CD14-positive monocyte (primary cell): ENCODE measurements around the gene CFHR4. TPM values are rescaled to one million over a fixed set of nuclear protein-coding genes. Genes with fewer than 3 reads are reported as not detected.
"Not testable (repeated sequence)": the region's sequence is repeated elsewhere in the genome, so short reads cannot be mapped to it uniquely, and the experiment has no call there.

Experiments
- DNase-seq, 3 donors: peaks; one replicate each; pipeline ENCODE4 v3.0.0-alpha.2; 2011 to 2022
- H2AFZ ChIP-seq: 2 replicates; pipeline ENCODE4 v1.6.0; 2012; ENCODE audit warnings: mild to moderate bottlenecking, low read depth, low read length, inconsistent platforms; ENCODE audit not compliant: insufficient read depth, poor library complexity, severe bottlenecking
- H3K27ac ChIP-seq, 2 donors: 1 replicate in 1 of 2; 2 replicates in 1 of 2; pipeline ENCODE4 v1.5.1; 2012 to 2013; ENCODE audit warnings: low read length in 2 of 2, control low read depth in 1 of 2, inconsistent platforms in 1 of 2, low read depth in 1 of 2, mild to moderate bottlenecking in 1 of 2
- H3K27me3 ChIP-seq, 2 donors: one replicate each; pipeline versions ENCODE4 v1.6.0 to v1.6.1; 2011 to 2013; ENCODE audit warnings: low read length in 2 of 2; ENCODE audit not compliant: control insufficient read depth in 2 of 2, insufficient read depth in 2 of 2
- H3K36me3 ChIP-seq, 2 donors: replicated peaks in 1 of 2; 1 replicate in 1 of 2; 2 replicates in 1 of 2; pipeline versions ENCODE4 v1.5.1 to v1.6.1; 2012 to 2013; ENCODE audit warnings: low read length in 2 of 2, control low read depth in 1 of 2, inconsistent platforms in 1 of 2, mild to moderate bottlenecking in 1 of 2; ENCODE audit not compliant: insufficient read depth in 2 of 2, control insufficient read depth in 1 of 2
- H3K4me1 ChIP-seq, 2 donors: 1 replicate in 1 of 2; 2 replicates in 1 of 2; pipeline versions ENCODE4 v1.5.1 to v1.6.1; 2012 to 2013; ENCODE audit warnings: low read length in 2 of 2, control low read depth in 1 of 2, inconsistent platforms in 1 of 2, mild to moderate bottlenecking in 1 of 2, moderate library complexity in 1 of 2; ENCODE audit not compliant: insufficient read depth in 2 of 2, control insufficient read depth in 1 of 2
- H3K4me2 ChIP-seq: replicated peaks from 2 replicates; pipeline ENCODE3; 2012; ENCODE audit warnings: low read length, moderate library complexity, mild to moderate bottlenecking; ENCODE audit not compliant: poor library complexity, severe bottlenecking; ENCODE audit errors: extremely low read depth
- H3K4me3 ChIP-seq, 3 experiments: fragments of 200-600 bp in 1 of 3; sonication (generic) in 1 of 3; replicated peaks in 1 of 3; 1 replicate in 2 of 3; 2 replicates in 1 of 3; pipeline ENCODE4 v1.5.1; 2011 to 2013; ENCODE audit warnings: low read length in 3 of 3, mild to moderate bottlenecking in 3 of 3, control low read depth in 2 of 3, low read depth in 2 of 3, inconsistent platforms in 1 of 3, moderate library complexity in 1 of 3
- H3K79me2 ChIP-seq: 2 replicates; pipeline ENCODE4 v1.6.0; 2012; ENCODE audit warnings: mild to moderate bottlenecking, control low read depth, inconsistent platforms, low read length, moderate library complexity; ENCODE audit not compliant: insufficient read depth
- H3K9ac ChIP-seq: 2 replicates; pipeline ENCODE4 v1.6.0; 2017; ENCODE audit warnings: low read length, mild to moderate bottlenecking; ENCODE audit not compliant: insufficient read depth, poor library complexity, severe bottlenecking
- H3K9me3 ChIP-seq, 2 donors: replicated peaks in 1 of 2; 1 replicate in 1 of 2; 2 replicates in 1 of 2; pipeline versions ENCODE4 v1.5.1 to v1.6.1; 2012 to 2013; ENCODE audit warnings: low read length in 2 of 2, control low read depth in 1 of 2; ENCODE audit not compliant: control insufficient read depth in 1 of 2, insufficient read depth in 1 of 2
- H4K20me1 ChIP-seq: 2 replicates; pipeline ENCODE4 v1.6.0; 2012; ENCODE audit warnings: mild to moderate bottlenecking, low read length, control low read depth, moderate library complexity; ENCODE audit not compliant: insufficient read depth
- H3K27ac Mint-ChIP-seq, 7 donors: one replicate each; pipeline ENCODE4 v1.8.0; 2020; ENCODE audit warnings: mild to moderate bottlenecking in 7 of 7, mixed read lengths in 7 of 7, moderate library complexity in 6 of 7, inconsistent platforms in 2 of 7
- H3K27me3 Mint-ChIP-seq, 3 donors: one replicate each; pipeline ENCODE4 v1.8.0; 2021 to 2022; ENCODE audit warnings: low read depth in 3 of 3, mild to moderate bottlenecking in 3 of 3, mixed read lengths in 3 of 3, moderate library complexity in 3 of 3, inconsistent platforms in 1 of 3
- H3K36me3 Mint-ChIP-seq, 2 donors: one replicate each; pipeline ENCODE4 v1.8.0; 2020; ENCODE audit warnings: mixed read lengths in 2 of 2, inconsistent platforms in 1 of 2, mild to moderate bottlenecking in 1 of 2
- H3K4me1 Mint-ChIP-seq: one replicate; pipeline ENCODE4 v1.8.0; 2020; ENCODE audit warnings: mild to moderate bottlenecking, mixed read lengths
- H3K4me3 Mint-ChIP-seq, 2 donors: one replicate each; pipeline ENCODE4 v1.8.0; 2020; ENCODE audit warnings: mild to moderate bottlenecking in 2 of 2, mixed read lengths in 2 of 2, moderate library complexity in 1 of 2
- H3K9me3 Mint-ChIP-seq, 7 donors: one replicate each; pipeline ENCODE4 v1.8.0; 2020 to 2022; ENCODE audit warnings: mixed read lengths in 7 of 7, mild to moderate bottlenecking in 6 of 7, moderate library complexity in 6 of 7, inconsistent platforms in 2 of 7
- CTCF ChIP-seq: fragments of 200-600 bp; IDR thresholded peaks from one replicate; pipeline ENCODE4 v1.8.0; 2022; ENCODE audit warnings: antibody characterized with exemption, mild to moderate bottlenecking
- WGBS: methylation state at CpG from one replicate; pipeline ENCODE4 v1.1.5; 2013; ENCODE audit warnings: missing lambda C conversion rate; ENCODE audit not compliant: insufficient coverage; 5-methylcytosine and 5-hydroxymethylcytosine counted together
- intact Hi-C, 2 donors: fragments of 100-400 bp; cut with micrococcal nuclease; formaldehyde crosslinking; loops; one replicate each; pipeline versions ENCODE4 v1.15.0 to v1.15.1; 2023
- polyA minus RNA-seq: library from RNA; depleted of rRNA, polyadenylated mRNA; stranded (reverse); fragments of >200 nt; gene quantifications from 2 replicates; pipeline ENCODE4 v1.2.3, GENCODE V29; 2012
- polyA plus RNA-seq, 3 donors: library from polyadenylated mRNA; depleted of rRNA in 1 of 3; unstranded in 2 of 3; stranded (reverse) in 1 of 3; fragments of 300-500 nt in 2 of 3; fragments of >200 nt in 1 of 3; fragmentation: Illumina TruSeq in 2 of 3; gene quantifications; 1 replicate in 2 of 3; 2 replicates in 1 of 3; pipeline ENCODE4 v1.2.3, GENCODE V29; 2012 to 2021
- total RNA-seq, 12 experiments: library from RNA in 1 of 12; stranded (reverse) in 1 of 12; fragments of 120-200 nt in 1 of 12; gene quantifications; one replicate each; pipeline ENCODE4 v1.2.4 and lab custom pipeline; 2013 to 2026; ENCODE audit warnings: mixed read lengths in 6 of 12, inconsistent platforms in 1 of 12

Gene CFHR4
- total RNA-seq (2013), result not detected
- not detected for polyA plus RNA-seq
- polyA minus RNA-seq, result not detected in 2 replicates
- 0 to 1.4 (median 0) reads per million in 11 experiments for total RNA-seq (lab: John Stamatoyannopoulos, UW)

GRCh38 chr1:196887515-196888239 lies at the start of gene CFHR4:
Gene CFHR4 (plus strand): TSS chr1:196888052. CDS start chr1:196888151, 99 bp downstream.
- no peak within 1 kb of the TSS for H3K4me2 ChIP-seq
- intact Hi-C loops, result no loop called here
- H3K9ac ChIP-seq, result no peak within 1 kb of the TSS
- Mint-ChIP-seq H3K9me3 (peaks cover 2 to 10% (median 3%) of the 10 kb centered on the region in 7 donors), H3K36me3 (no peaks in the 10 kb centered on the region), H3K4me1 (no peaks in the 10 kb centered on the region), H3K27ac (no peak within 1 kb of the TSS), H3K27me3 (peaks cover 0 to 2% (median 0%) of the 10 kb centered on the region in 3 donors), H3K4me3 (no peak within 1 kb of the TSS)
- peaks cover 0 to 2% of the 10 kb centered on the region in 2 donors for H3K9me3 ChIP-seq
- H2AFZ ChIP-seq, result no peak within 1 kb of the TSS
- H3K79me2 ChIP-seq, result no peaks in the 10 kb centered on the region
- TF ChIP-seq CTCF, result no peak
- no peak within 1 kb of the TSS for H3K27ac ChIP-seq
- H3K4me3 ChIP-seq, result no peak within 1 kb of the TSS
- no peak for DNase-seq
- H3K27me3 ChIP-seq, result no peaks in the 10 kb centered on the region
- H4K20me1 ChIP-seq, result no peaks in the 10 kb centered on the region
- H3K4me1 ChIP-seq, result no peaks in the 10 kb centered on the region
- H3K36me3 ChIP-seq, result no peaks in the 10 kb centered on the region

DNA sequence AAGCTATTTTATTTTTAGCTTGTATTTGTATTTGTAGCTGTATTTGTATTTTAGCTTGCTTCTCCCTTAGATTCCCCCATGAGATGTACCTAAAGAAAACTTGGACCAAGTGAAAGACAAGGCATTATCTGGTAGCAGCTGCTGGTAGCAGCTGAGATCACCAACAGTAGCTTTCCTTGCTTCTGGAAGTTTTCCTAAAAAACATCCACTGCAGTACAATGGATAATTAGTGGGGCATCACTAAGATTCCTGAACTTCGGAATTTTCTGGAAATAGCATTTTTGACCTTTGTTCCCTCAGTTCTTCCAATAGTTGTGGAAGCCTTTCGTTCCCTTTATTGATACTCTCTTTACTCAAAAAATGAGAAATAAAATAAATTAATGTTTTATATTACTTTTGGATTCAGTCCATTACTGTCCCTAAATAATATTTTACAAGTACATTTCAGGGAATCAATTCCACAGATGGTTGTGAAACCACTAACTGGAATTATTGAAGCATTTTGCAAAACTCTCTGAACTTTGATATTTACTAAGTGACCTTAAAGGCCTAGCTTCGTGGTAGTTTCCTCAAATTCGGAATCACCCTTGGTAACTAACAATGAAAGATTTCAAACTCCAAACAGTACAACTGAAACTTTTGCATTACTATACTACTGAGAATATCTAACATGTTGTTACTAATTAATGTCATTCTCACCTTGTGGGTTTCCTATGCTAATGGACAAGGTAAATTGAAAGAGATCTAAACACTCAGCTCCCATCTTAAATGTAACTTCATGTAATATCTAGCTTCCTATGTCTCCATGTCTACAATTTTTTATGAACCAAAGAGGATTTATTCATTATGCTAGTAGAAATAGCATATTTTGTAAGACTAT lies 38.0 kb upstream of the CFHR4 start:
- no CpG with 5 or more reads among the region's 4 CpGs for WGBS
- H3K36me3 ChIP-seq, H3K4me3 ChIP-seq, H3K27ac ChIP-seq, H3K4me2 ChIP-seq, H3K4me1 Mint-ChIP-seq, H3K9me3 Mint-ChIP-seq, H4K20me1 ChIP-seq, DNase-seq, H3K27me3 ChIP-seq, H2AFZ ChIP-seq, H3K9ac ChIP-seq, H3K79me2 ChIP-seq, H3K27me3 Mint-ChIP-seq, H3K36me3 Mint-ChIP-seq, H3K4me3 Mint-ChIP-seq, H3K9me3 ChIP-seq, H3K4me1 ChIP-seq, H3K27ac Mint-ChIP-seq, intact Hi-C loops: not testable (repeated sequence)
